ENCODE data around the gene UBQLN4.
"Not testable (repeated sequence)": the region's sequence is repeated elsewhere in the genome, so short reads cannot be mapped to it uniquely, and the experiment has no call there.

Gene UBQLN4

GRCh38 chr1:156080863-156081179 lies 27.2 kb upstream of the UBQLN4 start:
- no peak for DNase-seq

- no peak for DNase-seq
These were observed 26.8 kb upstream of the UBQLN4 start for GRCh38 chr1:156080241-156080862.

- no peak for DNase-seq
These were observed 26.2 kb upstream of the UBQLN4 start for GRCh38 chr1:156079762-156080161.

GRCh38 chr1:156078728-156079127 lies 25.1 kb upstream of the UBQLN4 start:
- DNase-seq, result no peak

GRCh38 chr1:156077430-156077760 lies 23.8 kb upstream of the UBQLN4 start:
- DNase-seq, result no peak

- no peak for DNase-seq
These were observed 23.2 kb upstream of the UBQLN4 start for GRCh38 chr1:156076609-156077429.

GRCh38 chr1:156075775-156076204 lies 22.2 kb upstream of the UBQLN4 start:
- DNase-seq, result peak; percentile 71

- peak; percentile 57 for DNase-seq
These were observed 21.6 kb upstream of the UBQLN4 start for GRCh38 chr1:156075162-156075561.

- DNase-seq, result peak; percentile 71
These were observed 21.1 kb upstream of the UBQLN4 start for GRCh38 chr1:156074661-156075060.

- peak; percentile 95 for DNase-seq
These were observed 20.1 kb upstream of the UBQLN4 start for GRCh38 chr1:156073740-156074139.

GRCh38 chr1:156073110-156073687 lies 19.6 kb upstream of the UBQLN4 start:
- no peak for DNase-seq

- no peak for DNase-seq
These were observed 18.7 kb upstream of the UBQLN4 start for GRCh38 chr1:156072251-156072650.

- not testable (repeated sequence) for DNase-seq
These were observed 17.8 kb upstream of the UBQLN4 start for GRCh38 chr1:156071332-156071816.

- peak; percentile 54 for DNase-seq
These were observed 16.9 kb upstream of the UBQLN4 start for GRCh38 chr1:156070548-156070947.

GRCh38 chr1:156069490-156070455 lies 16.2 kb upstream of the UBQLN4 start:
- DNase-seq, result no peak

GRCh38 chr1:156067262-156067661 lies 13.7 kb upstream of the UBQLN4 start:
- no peak for DNase-seq

GRCh38 chr1:156065871-156066270 lies 12.3 kb upstream of the UBQLN4 start:
- no peak for DNase-seq

GRCh38 chr1:156065212-156065611 lies 11.6 kb upstream of the UBQLN4 start:
- DNase-seq, result no peak

- no peak for DNase-seq
These were observed 11.0 kb upstream of the UBQLN4 start for GRCh38 chr1:156064615-156065014.

- DNase-seq, result no peak
These were observed 10.3 kb upstream of the UBQLN4 start for GRCh38 chr1:156063997-156064285.

- DNase-seq, result no peak
These were observed 8.6 kb upstream of the UBQLN4 start for GRCh38 chr1:156062189-156062588.

GRCh38 chr1:156060937-156061636 lies 7.5 kb upstream of the UBQLN4 start, which contains the start of gene RAB25:
RAB25 (plus strand) TSS chr1:156061160; CDS start chr1:156061401, 241 bp downstream.
- no peak for DNase-seq

Measured in NCI-H82 (cell line).